LNCaP clone FGC (cell line): Measurements from ENCODE around the gene BMPER.

Source experiments
- DNase-seq: peaks from one replicate; pipeline ENCODE4 v3.0.0-alpha.2; 2011; ENCODE audit warnings: low read depth
- H3K4me3 ChIP-seq: 2 replicates; pipeline ENCODE4 v1.5.1; 2011; ENCODE audit warnings: mild to moderate bottlenecking, low read depth, low read length, control low read depth
- CTCF ChIP-seq: IDR thresholded peaks from 2 replicates; pipeline ENCODE4 v1.5.1; 2012; ENCODE audit warnings: mild to moderate bottlenecking; ENCODE audit not compliant: control insufficient read depth, insufficient read depth; ENCODE audit errors: extremely low read depth

The BMPER gene

GRCh38 chr7:34015651-34016050, 110.3 kb downstream of the BMPER start:
- H3K4me3 ChIP-seq: no peak overlapping the region
- no peak for DNase-seq
- no peak for TF ChIP-seq CTCF

GRCh38 chr7:34016876-34017275, 111.5 kb downstream of the BMPER start:
- no peak for TF ChIP-seq CTCF
- no peak for DNase-seq
- H3K4me3 ChIP-seq: no peak overlapping the region

GRCh38 chr7:34019301-34019790, 114.0 kb downstream of the BMPER start:
- no peak for TF ChIP-seq CTCF
- DNase-seq: no peak
- no peak overlapping the region for H3K4me3 ChIP-seq

DNA sequence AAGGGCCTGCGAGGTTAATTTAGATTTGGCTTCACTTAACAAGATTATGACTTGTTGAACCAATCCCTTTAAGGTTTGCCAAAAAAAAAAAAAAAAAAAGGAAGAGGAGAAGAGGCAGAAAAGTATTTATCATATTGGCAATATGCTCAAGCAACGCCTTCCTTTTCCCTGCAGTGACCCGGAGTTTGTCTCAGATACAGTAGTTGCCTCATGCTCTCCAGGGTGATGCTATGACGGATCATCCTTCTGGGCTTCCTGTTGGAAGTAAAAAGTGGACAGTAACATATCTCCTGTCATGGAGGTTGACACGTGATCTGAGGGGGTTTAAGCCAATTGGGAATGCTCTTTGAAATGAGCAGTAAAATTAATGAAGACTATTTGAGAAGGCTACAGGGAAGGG, 117.3 kb downstream of the BMPER start:
- TF ChIP-seq CTCF: no peak
- no peak for DNase-seq
- H3K4me3 ChIP-seq: no peak overlapping the region

DNA sequence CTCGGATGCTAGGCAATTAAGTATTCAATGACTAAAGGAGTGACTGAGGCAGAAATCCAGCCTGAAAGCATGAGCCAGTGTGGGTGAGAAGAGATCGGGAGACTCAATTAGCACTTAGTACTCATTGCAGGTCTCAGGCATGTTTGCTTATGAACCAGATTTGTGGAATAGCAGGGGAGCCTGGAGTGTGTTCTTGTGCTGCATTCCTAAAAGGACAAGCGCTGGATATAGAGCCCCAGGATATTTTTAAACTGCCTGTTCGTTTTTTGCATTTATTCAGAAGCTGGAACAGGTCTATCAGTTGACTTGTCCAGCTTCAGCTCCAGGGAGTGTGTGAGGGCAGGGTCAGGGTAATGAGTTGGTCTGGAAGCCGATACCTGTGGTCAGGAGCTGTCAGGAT, 120.3 kb downstream of the BMPER start:
- H3K4me3 ChIP-seq: no peak overlapping the region
- no peak for TF ChIP-seq CTCF
- DNase-seq: no peak

DNA sequence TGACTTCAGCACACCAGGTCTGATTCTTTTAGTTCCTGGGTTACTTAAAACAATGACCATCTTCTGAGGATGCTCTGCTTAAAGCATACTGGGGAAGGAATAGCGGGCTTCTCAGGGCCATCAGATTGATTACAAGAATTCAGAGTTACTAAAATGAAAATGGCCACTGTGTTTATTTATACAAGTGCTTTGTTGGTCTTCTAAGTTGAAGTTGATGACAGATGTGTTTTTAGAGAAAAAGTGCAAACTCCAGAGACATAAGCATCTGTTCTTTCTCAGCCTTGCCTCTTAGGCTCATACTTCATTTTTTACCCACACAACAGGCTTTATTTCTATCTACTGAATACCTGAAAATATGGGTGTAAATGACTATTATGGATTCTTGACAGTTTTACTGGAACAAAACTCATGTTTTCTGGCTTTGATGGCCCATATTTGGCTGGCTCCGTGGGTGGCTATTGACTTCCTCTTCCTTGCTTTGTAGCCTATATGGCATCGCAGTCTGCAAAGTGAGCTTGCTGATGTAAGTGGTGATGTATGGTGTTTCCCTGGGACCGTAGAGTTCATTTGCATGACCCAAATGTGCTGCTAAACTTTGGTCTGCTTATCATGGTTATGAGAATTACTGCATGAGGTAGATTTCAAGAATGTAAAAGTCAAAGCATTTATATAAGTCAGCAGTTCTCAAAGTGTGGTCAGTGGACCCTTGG, 121.3 kb downstream of the BMPER start:
- no peak for TF ChIP-seq CTCF
- no peak overlapping the region for H3K4me3 ChIP-seq
- DNase-seq: no peak

DNA sequence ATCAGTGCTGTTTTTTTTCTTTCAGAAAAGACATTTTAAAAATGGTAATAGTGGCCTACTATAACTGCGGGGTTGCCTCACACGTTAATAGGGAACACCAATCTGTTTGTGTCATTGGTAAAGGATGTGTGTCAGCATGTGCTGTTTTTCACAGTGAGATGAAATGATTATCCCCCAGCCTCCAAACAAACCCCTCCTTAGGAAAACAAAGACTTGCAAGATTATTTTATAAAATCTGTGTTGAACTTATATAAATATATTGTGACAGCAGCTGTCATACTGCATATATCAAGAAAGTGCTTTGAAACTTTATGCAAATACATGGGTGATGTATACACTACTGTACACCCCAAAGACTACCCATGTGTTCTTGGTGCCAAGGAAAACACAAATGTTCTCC, 125.8 kb downstream of the BMPER start:
- no peak overlapping the region for H3K4me3 ChIP-seq
- no peak for TF ChIP-seq CTCF
- DNase-seq: no peak
